Measurements from ENCODE around the gene FAM200C. TPM values are rescaled to one million over a fixed set of nuclear protein-coding genes. Genes with fewer than 3 reads are reported as not detected.
"Not testable (repeated sequence)": the region's sequence is repeated elsewhere in the genome, so short reads cannot be mapped to it uniquely, and the experiment has no call there.

The FAM200C gene
- 4.3 TPM for total RNA-seq
- long read RNA-seq, transcript ZBED8-201 (2 exons, 2,851 nt) = major isoform, 12 of 16 reads
- long read RNA-seq, partial matches to known transcripts = 0 of 16 reads
- long read RNA-seq, other reads (novel, unspliced or antisense) = 0 of 16 reads

DNA sequence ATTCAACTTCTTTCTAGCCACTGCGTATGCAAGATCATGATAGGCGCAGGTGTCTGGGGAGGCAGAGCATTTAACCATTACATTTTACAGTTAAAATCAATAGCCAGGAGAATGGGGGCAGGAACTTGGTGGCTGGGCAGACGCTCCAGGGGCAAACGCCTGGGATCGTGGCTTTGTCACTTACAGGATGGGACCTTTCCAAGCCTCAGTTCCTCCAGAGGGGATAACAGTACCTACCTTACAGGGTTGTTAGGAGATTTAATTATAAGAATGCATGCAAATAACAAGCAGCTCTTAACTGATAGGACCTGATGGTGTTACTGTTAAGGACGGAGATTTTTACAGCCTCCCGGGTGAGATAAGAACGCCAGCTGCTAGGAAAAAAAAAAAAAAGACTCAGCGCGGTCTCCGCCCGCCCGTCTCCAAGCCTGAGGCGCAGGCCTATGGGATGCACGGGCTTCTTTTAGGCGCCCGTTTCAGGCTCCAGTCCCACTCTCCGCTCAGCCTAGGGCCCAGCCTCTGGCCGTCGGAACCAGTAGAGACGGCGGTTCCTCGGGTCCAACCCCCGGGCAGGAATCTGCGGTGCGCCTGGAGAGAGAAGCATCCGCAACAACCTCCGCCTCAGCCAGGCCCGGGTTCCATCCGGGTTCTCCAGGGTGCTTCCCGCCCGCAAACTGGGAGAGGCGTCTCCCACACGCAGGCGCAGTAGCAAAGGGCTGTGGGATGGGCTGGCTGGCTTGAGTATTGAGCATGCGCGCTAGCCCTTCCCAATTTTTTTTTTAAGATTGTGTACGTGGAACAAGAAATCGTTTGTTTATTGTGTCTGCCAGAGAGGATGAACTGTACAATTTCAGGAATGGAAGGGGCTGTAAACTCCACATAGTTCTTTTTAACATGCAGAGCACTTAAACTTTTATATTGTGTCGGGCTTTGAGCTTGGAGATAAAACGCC lies at the start of gene FAM200C:
Gene FAM200C, minus strand, starts transcription at position 653 of the 952 bp plus-strand sequence. CDS start 4,564 bp downstream, outside the sequence.
- intact Hi-C loops (cut with micrococcal nuclease) = no loop called here
- peak; percentile 92 for DNase-seq

DNA sequence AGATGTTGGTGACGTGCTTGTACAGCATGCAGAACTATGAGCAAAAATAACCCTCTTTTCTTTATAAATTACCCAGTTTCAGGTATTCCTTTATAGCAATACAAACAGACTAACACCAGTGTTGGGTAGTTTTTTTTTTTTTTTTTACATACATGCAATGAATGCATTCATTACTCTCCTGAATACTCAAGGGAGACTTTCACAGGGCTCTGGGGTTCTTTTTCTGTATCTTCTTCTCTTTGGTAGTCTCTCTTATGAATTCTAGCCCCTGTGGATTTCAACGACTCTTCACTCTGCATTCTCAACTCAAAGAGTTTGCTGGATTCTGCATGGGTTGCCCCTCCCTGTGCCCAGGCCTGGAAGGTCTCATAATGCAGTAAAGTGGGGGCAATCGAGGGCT lies 49.6 kb upstream of the FAM200C start:
- intact Hi-C loops (cut with micrococcal nuclease) = no loop called here
- DNase-seq (no peak), ATAC-seq (no peak)

More for the DNA sequence above, at the start of gene FAM200C:
- ATAC-seq = peak; percentile 99

DNA sequence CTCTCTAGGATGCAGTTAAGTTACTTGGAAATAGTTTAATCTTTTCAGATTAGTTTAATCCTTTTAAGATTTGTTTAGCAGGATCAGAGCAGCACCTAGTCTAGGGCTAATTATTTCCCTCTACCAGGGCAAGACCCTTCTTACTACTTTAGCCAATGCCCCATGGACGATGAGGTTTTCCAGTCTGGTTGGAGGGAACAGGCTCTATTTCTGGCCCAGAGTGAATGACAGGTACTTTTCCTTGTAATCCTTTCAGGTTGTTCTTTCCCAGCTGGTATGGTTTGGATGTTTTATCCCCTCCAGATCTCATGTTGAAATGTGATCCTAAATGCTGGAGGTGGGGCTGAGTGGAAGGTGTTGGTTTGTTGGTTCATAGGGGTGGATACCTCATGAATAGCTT lies 49.0 kb upstream of the FAM200C start:
- intact Hi-C loops (cut with micrococcal nuclease) = no loop called here

GRCh38 chr5:160445751-160446150 lies 45.9 kb upstream of the FAM200C start:
- ATAC-seq (no peak), DNase-seq (no peak)
- intact Hi-C loops (cut with micrococcal nuclease) = no loop called here

More for the DNA sequence above, 49.0 kb upstream of the FAM200C start:
- ATAC-seq = no peak
- no peak for DNase-seq

DNA sequence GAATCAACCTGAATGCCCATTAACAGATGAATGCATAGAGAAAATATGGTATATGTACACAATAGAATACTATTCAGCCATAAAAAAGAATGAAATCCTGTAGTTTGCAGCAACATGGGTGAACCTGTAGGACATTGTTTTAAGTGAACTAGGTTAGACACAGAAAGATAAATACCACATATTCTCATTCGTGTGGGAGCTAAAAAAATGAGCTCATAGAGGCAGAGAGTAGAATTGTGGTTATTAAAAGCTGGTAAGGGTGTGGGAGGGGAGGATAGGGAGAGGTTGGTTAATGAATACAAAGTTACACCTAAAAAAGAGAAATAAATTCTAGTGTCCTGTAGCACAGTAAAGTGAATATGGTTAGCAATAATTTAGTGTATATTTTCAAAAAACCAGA lies 45.3 kb upstream of the FAM200C start:
- ATAC-seq (no peak), DNase-seq (no peak)
- intact Hi-C loops (cut with micrococcal nuclease) = no loop called here

DNA sequence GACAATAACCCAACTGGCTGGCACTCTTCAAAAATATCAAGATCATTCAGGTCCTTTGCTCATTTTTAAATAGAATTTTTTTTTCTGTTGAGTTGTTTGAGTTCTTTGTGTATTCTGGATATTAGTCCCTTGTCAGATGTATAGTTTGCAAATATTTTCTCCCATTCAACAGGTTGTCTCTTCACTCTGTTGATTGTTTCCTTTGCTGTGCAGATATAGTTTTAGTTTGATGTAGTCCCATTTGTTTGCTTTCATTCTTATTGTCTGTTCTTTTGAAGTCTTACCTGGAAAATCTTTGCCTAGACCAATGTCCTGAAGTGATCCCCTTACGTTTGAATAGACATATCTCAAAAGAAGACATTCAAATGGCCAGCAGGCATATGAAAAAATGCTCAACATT lies 44.6 kb upstream of the FAM200C start:
- intact Hi-C loops (cut with micrococcal nuclease) = no loop called here
- ATAC-seq = no peak
- DNase-seq = no peak

- ATAC-seq (no peak), DNase-seq (no peak)
- intact Hi-C loops (cut with micrococcal nuclease) = no loop called here
Measured at GRCh38 chr5:160442824-160443431, 43.1 kb upstream of the FAM200C start.

DNA sequence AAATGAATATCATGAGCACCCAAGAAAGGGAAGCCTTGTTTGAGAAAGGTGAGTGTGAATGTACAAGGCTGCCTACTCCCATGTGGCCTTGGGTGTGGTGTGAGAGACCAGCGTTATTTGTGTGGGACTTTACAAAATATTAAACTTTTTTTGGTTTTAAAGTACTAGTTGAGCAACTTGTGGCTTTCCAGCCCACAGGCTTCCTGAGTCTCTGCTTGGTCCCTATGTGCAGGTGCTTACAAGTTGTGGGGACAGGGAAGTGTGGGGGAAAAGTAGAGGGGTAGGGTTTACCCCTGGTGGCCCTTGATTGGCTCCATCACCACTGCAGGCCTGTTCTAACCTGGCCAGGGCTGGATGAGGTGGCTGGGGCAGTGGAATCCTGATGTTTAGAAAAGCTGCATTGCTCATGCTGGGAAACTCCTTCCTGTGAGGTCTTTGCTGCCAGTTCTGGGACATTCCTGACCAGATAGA lies 41.5 kb upstream of the FAM200C start:
- no peak for DNase-seq
- no peak for ATAC-seq
- intact Hi-C loops (cut with micrococcal nuclease) = no loop called here

GRCh38 chr5:160439205-160439600 lies 39.3 kb upstream of the FAM200C start:
- intact Hi-C loops (cut with micrococcal nuclease) = no loop called here
- DNase-seq = peak; percentile 90

GRCh38 chr5:160438316-160439204 lies 38.7 kb upstream of the FAM200C start:
- ATAC-seq (peak; percentile 90), DNase-seq (no peak)
- intact Hi-C loops (cut with micrococcal nuclease) = no loop called here

More at GRCh38 chr5:160439205-160439600, 39.3 kb upstream of the FAM200C start:
- ATAC-seq = peak; percentile 97

GRCh38 chr5:160437271-160437670 lies 37.4 kb upstream of the FAM200C start:
- intact Hi-C loops (cut with micrococcal nuclease) = no loop called here

DNA sequence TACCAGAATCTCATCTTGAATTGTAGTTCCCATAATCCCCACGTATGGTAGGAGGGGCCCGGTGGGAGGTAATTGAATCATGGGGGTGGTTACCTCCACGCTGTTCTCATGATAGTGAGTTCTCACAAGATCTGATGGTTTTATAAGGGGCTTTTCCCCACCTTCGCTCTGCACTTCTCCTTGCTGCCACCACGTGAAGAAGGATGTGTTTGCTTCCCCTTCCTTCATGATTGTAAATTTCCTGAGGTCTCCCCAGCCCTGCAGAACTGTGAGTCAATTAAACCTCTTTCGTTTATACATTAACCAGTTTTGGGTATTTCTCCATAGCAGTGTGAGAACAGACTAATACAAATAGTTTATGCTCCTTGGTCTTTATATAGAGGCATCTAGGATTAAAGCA lies 36.8 kb upstream of the FAM200C start:
- DNase-seq; intact Hi-C loops (cut with micrococcal nuclease); ATAC-seq: not testable (repeated sequence)

More at GRCh38 chr5:160437271-160437670, 37.4 kb upstream of the FAM200C start:
- DNase-seq = no peak
- ATAC-seq = no peak

GRCh38 chr5:160436017-160436416 lies 36.2 kb upstream of the FAM200C start:
- no peak for ATAC-seq
- intact Hi-C loops (cut with micrococcal nuclease) = no loop called here
- no peak for DNase-seq

- ATAC-seq (no peak), DNase-seq (no peak)
- intact Hi-C loops (cut with micrococcal nuclease) = no loop called here
Measured at GRCh38 chr5:160435532-160435931, 35.7 kb upstream of the FAM200C start.

DNA sequence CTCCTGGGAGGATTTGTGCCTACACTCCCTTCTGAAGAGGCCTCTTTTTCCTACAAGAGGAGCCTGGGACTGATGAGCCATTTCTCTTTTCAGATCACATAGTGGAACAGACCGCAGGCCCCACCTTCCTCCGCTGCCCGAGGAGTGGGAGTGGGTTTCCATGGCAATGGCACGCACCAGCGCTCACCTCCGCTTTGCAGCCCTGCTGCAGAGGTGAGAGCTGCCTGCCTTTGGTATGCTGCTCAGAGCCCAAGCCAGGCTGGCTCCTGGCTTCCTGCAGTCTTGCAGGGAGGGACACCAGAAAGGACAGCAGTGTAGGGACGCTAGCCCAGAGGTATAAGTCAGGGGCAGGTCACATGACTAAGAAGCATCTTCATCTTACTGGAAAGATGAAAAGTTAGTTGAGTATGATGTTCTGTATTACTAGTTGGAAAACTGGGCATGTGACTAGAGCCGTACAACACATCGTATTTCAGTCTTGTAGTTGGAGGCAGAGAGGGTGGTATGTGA lies 34.2 kb upstream of the FAM200C start:
- intact Hi-C loops (cut with micrococcal nuclease) = no loop called here
- ATAC-seq = no peak
- no peak for DNase-seq

GRCh38 chr5:160432787-160433186 lies 32.9 kb upstream of the FAM200C start:
- ATAC-seq (no peak), DNase-seq (no peak)
- intact Hi-C loops (cut with micrococcal nuclease) = no loop called here

GRCh38 chr5:160432196-160432595 lies 32.3 kb upstream of the FAM200C start:
- intact Hi-C loops (cut with micrococcal nuclease) = no loop called here
- ATAC-seq (no peak), DNase-seq (no peak)

DNA sequence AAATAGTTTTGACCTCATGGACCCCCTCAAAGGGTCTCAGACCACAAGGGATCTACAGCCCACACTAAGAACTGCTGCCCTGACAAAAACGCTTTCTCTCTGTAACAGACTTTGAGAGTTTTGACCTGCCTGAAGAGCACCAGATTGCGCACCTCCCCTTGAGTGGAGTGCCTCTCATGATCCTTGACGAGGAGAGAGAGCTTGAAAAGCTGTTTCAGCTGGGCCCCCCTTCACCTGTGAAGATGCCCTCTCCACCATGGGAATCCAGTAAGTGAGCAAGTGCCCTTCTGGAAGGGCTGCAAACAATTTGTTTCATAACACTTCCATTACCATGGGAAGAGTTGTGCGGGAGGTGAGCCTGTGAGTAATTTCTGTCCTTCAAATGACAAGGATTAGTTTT lies 27.8 kb upstream of the FAM200C start:
- no peak for ATAC-seq
- intact Hi-C loops (cut with micrococcal nuclease) = no loop called here

DNA sequence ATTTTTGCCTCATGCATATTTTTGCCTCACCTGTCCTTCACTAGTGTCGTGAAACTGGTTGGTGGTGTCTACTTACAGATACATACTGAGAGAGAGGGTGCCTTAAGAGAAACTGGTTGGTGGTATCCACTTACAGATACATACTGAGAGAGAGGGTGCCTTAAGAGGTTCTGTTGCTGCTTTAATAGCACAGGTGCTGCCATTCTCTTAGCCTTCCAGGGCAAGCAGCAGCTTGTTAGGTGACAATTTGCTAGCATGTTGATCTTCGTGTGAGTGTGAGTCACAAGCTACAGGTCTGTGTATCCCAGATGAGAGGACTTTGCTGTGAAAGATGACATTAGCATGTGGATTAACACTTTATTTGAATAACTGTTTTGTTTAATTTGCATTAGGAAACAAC lies 23.2 kb upstream of the FAM200C start:
- DNase-seq (no peak), ATAC-seq (no peak)
- intact Hi-C loops (cut with micrococcal nuclease) = no loop called here

More for the DNA sequence above, 27.8 kb upstream of the FAM200C start:
- DNase-seq = no peak

All from left ventricle myocardium superior (tissue), 1 donor.